Duodenal mucosa (tissue), 2 donors: ENCODE measurements around the gene KLK10.
"Not testable (repeated sequence)": the region's sequence is repeated elsewhere in the genome, so short reads cannot be mapped to it uniquely, and the experiment has no call there.

Experiments
- H3K27ac ChIP-seq: one replicate; pipeline ENCODE4 v1.7.0; 2013; ENCODE audit warnings: low read depth, low read length
- H3K27me3 ChIP-seq, 2 donors: one replicate each; pipeline ENCODE4 v1.7.0; 2013; ENCODE audit warnings: low read length in 2 of 2, control low read depth in 1 of 2; ENCODE audit not compliant: insufficient read depth in 2 of 2, control insufficient read depth in 1 of 2
- H3K36me3 ChIP-seq, 2 donors: one replicate each; pipeline ENCODE4 v1.7.0; 2013; ENCODE audit warnings: low read length in 2 of 2, control low read depth in 1 of 2; ENCODE audit not compliant: insufficient read depth in 2 of 2, control insufficient read depth in 1 of 2
- H3K4me1 ChIP-seq, 2 donors: one replicate each; pipeline ENCODE4 v1.7.0; 2013; ENCODE audit warnings: low read length in 2 of 2, control low read depth in 1 of 2; ENCODE audit not compliant: insufficient read depth in 2 of 2, control insufficient read depth in 1 of 2
- H3K4me3 ChIP-seq, 2 donors: one replicate each; pipeline ENCODE4 v1.7.0; 2013; ENCODE audit warnings: low read length in 2 of 2, low read depth in 1 of 2
- H3K9ac ChIP-seq, 2 donors: one replicate each; pipeline ENCODE4 v1.7.0; 2013; ENCODE audit warnings: low read length in 2 of 2, low read depth in 1 of 2
- H3K9me3 ChIP-seq, 2 donors: one replicate each; pipeline ENCODE4 v1.7.0; 2013; ENCODE audit warnings: low read length in 2 of 2, control low read depth in 1 of 2; ENCODE audit not compliant: control insufficient read depth in 1 of 2

Gene KLK10

DNA sequence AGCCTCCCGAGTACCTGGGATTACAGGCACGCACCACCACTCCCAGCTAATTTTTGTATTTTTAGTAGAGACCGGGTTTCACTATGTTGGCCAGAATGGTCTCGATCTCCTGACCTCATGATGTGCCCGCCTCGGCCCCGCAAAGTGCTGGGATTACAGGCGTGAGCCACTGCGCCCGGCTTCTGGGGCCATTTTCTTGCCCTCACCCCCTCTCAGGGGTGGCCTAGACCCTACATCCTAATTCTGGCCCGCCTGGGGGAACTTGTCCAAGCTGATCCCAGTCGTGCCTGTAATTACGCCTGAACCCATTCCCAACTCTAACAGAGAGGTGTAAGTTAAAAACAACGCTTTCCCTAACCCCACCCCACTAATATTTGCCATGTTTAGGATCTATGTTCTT, 35.1 kb downstream of the KLK10 start:
- H3K4me3 ChIP-seq, H3K27ac ChIP-seq, H3K9ac ChIP-seq, H3K4me1 ChIP-seq, H3K27me3 ChIP-seq, H3K36me3 ChIP-seq, H3K9me3 ChIP-seq: not testable (repeated sequence)

- Histone ChIP-seq H3K9me3 (no peaks in the 10 kb centered on the region), H3K27me3 (peaks cover 0 to 2% of the 10 kb centered on the region in 2 donors)
Observed at GRCh38 chr19:50983625-50984292, 35.8 kb downstream of the KLK10 start, which contains the start of gene KLK7. KLK7 (minus strand) TSS chr19:50983917; CDS start chr19:50982399, 1,518 bp downstream.

DNA sequence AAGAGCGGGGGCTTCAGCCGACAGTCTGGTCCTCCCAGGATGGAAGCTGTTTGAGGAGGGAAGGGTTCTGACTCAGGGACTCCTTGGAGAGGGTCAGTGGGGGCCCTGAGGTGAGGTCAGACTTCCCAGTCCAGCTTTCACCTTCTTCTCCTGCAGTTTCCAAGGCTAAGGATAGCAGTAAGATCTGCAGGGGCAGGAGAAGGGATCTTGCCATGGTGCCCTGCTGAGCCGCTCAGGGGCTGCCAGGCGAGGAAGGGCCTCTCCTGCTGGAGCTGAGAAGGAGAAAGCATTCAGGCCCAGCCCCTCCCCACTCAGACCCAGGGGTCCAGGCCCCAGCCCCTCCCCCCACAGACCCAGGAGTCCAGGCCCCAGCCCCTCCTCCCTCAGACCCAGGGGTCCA, 37.3 kb downstream of the KLK10 start:
- H3K4me1 ChIP-seq: no peaks in the 10 kb centered on the region
- H3K27me3 ChIP-seq: peaks cover 2 to 4% of the 10 kb centered on the region in 2 donors
- H3K9ac ChIP-seq: no peak overlapping the region
- H3K36me3 ChIP-seq: no peaks in the 10 kb centered on the region
- no peak overlapping the region for H3K27ac ChIP-seq
- no peak overlapping the region for H3K4me3 ChIP-seq
- H3K9me3 ChIP-seq: no peaks in the 10 kb centered on the region

More at GRCh38 chr19:50983625-50984292, 35.8 kb downstream of the KLK10 start, which contains the start of gene KLK7:
- no peak within 1 kb of the TSS for H3K27ac ChIP-seq
- no peaks in the 10 kb centered on the region for H3K36me3 ChIP-seq
- no peak within 1 kb of the TSS for H3K9ac ChIP-seq
- H3K4me1 ChIP-seq: no peaks in the 10 kb centered on the region
- H3K4me3 ChIP-seq: no peak within 1 kb of the TSS

DNA sequence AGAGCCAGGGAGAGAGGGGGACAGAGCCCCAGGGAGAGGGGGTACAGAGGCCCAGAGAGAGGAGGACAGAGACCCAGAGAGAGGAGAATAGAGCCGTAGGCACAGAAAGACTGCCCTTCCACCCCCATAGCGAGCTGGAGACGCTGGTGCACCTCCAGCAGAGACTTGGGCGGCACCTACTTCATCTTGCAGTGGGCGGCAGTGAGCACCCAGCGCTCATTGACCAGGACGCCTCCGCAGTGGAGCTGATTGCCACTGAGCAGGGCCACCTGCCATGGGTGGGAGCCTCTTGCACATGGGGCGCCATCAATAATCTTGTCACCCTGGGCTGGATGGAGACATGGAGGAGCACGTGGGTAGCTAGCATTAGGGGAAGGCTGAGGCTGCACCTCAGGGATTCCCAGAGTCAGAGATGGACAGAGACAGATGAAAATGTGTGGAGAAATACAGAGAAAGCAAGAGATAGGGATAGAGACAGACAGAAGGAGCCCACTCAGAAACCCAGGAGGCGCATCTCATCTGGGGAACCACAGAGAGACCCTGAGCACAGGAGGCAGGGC, 37.8 kb downstream of the KLK10 start:
- Histone ChIP-seq H3K9ac (no peak overlapping the region), H3K27me3 (peaks cover 2 to 4% of the 10 kb centered on the region in 2 donors), H3K4me1 (no peaks in the 10 kb centered on the region), H3K9me3 (no peaks in the 10 kb centered on the region), H3K4me3 (no peak overlapping the region), H3K27ac (no peak overlapping the region), H3K36me3 (no peaks in the 10 kb centered on the region)

DNA sequence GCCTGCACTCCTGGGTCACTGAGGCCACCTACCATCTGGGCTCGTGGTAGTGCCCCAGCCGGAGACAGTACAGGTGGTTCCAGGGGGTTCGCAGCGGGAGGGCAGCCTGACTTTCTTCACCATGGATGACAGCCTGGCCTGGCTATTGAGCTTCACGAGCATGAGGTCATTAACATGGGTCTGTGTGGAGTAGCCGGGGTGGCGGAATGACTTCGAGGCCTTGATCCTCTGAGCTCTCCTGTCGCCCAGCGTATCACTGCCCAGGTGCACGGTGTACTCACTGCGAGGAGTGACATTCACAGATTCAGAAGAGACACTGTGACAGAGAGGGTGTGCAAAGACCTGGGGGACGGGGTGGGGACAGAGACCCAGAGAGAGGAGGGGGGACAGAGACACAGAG, 39.3 kb downstream of the KLK10 start:
- Histone ChIP-seq H3K9ac (no peak overlapping the region), H3K9me3 (no peaks in the 10 kb centered on the region), H3K4me3 (no peak overlapping the region), H3K27ac (no peak overlapping the region), H3K27me3 (peaks cover 4% of the 10 kb centered on the region in 2 donors), H3K36me3 (no peaks in the 10 kb centered on the region), H3K4me1 (no peaks in the 10 kb centered on the region)

GRCh38 chr19:50979758-50980157, 39.8 kb downstream of the KLK10 start:
- H3K36me3 ChIP-seq: no peaks in the 10 kb centered on the region
- no peak overlapping the region for H3K9ac ChIP-seq
- H3K9me3 ChIP-seq: no peaks in the 10 kb centered on the region
- no peak overlapping the region for H3K27ac ChIP-seq
- H3K4me1 ChIP-seq: no peaks in the 10 kb centered on the region
- H3K27me3 ChIP-seq: peaks cover 4% of the 10 kb centered on the region in 2 donors
- H3K4me3 ChIP-seq: no peak overlapping the region

GRCh38 chr19:50978772-50979390, 40.6 kb downstream of the KLK10 start:
- Histone ChIP-seq H3K36me3 (no peaks in the 10 kb centered on the region), H3K27me3 (peaks cover 4% of the 10 kb centered on the region in 2 donors), H3K4me3 (no peak overlapping the region), H3K27ac (no peak overlapping the region), H3K9ac (no peak overlapping the region), H3K9me3 (no peaks in the 10 kb centered on the region), H3K4me1 (no peaks in the 10 kb centered on the region)

DNA sequence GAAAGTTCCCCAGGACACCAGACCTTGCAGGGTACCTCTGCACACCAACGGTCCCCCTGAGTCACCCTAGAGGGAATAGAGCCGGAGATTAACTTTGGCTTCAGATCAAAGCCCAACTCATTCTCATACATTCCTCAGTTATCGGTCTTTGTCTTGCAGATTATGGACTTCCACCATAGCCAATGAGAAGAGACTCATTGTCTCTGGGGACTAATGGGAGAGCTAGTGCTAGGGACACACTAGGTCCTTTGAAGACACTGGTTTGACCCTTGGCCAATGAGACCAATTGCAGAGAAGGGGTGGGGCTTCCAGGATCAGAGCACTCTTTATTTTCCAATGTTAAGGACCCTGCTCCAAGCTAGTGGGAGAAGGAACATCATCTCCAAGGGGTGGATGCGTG, 41.9 kb downstream of the KLK10 start:
- no peaks in the 10 kb centered on the region for H3K36me3 ChIP-seq
- H3K4me3 ChIP-seq: no peak overlapping the region
- no peak overlapping the region for H3K27ac ChIP-seq
- peaks cover 4 to 7% of the 10 kb centered on the region in 2 donors for H3K27me3 ChIP-seq
- H3K9me3 ChIP-seq: no peaks in the 10 kb centered on the region
- H3K9ac ChIP-seq: no peak overlapping the region
- H3K4me1 ChIP-seq: no peaks in the 10 kb centered on the region

- Histone ChIP-seq H3K4me1 (no peaks in the 10 kb centered on the region), H3K9ac (no peak overlapping the region), H3K9me3 (no peaks in the 10 kb centered on the region), H3K36me3 (no peaks in the 10 kb centered on the region), H3K27ac (no peak overlapping the region), H3K27me3 (peaks cover 4 to 7% of the 10 kb centered on the region in 2 donors), H3K4me3 (no peak overlapping the region)
Observed at GRCh38 chr19:50975766-50976165, 43.7 kb downstream of the KLK10 start.

GRCh38 chr19:50974702-50975556, 44.6 kb downstream of the KLK10 start:
- no peaks in the 10 kb centered on the region for H3K9me3 ChIP-seq
- H3K27ac ChIP-seq: no peak overlapping the region
- H3K9ac ChIP-seq: no peak overlapping the region
- H3K4me3 ChIP-seq: no peak overlapping the region
- H3K27me3 ChIP-seq: peaks cover 4 to 7% of the 10 kb centered on the region in 2 donors
- H3K4me1 ChIP-seq: no peaks in the 10 kb centered on the region
- H3K36me3 ChIP-seq: no peaks in the 10 kb centered on the region
